ENCODE measurements around the gene TGFBI.
"Not testable (repeated sequence)": the region's sequence is repeated elsewhere in the genome, so short reads cannot be mapped to it uniquely, and the experiment has no call there.

The TGFBI gene

GRCh38 chr5:136045026-136045425 lies 16.2 kb downstream of the TGFBI start:
- not testable (repeated sequence) for DNase-seq (ENCODE audit: low spot score)

- no peak for DNase-seq (ENCODE audit: low spot score)
These were observed 17.5 kb downstream of the TGFBI start for GRCh38 chr5:136046246-136046645.

- DNase-seq (ENCODE audit: low spot score) = peak; percentile 34
These were observed 19.1 kb downstream of the TGFBI start for GRCh38 chr5:136047858-136048257.

GRCh38 chr5:136048966-136049365 lies 20.2 kb downstream of the TGFBI start:
- DNase-seq (ENCODE audit: low spot score) = no peak

- DNase-seq (ENCODE audit: low spot score) = no peak
These were observed 22.9 kb downstream of the TGFBI start for GRCh38 chr5:136051486-136052220.

GRCh38 chr5:136052692-136053335 lies 24.0 kb downstream of the TGFBI start:
- DNase-seq (ENCODE audit: low spot score) = no peak

- DNase-seq (ENCODE audit: low spot score) = no peak
These were observed 24.8 kb downstream of the TGFBI start for GRCh38 chr5:136053336-136054141.

GRCh38 chr5:136054142-136055019 lies 25.6 kb downstream of the TGFBI start:
- DNase-seq (ENCODE audit: low spot score) = no peak

- DNase-seq (ENCODE audit: low spot score) = no peak
These were observed 27.0 kb downstream of the TGFBI start for GRCh38 chr5:136055612-136056309.

- no peak for DNase-seq (ENCODE audit: low spot score)
These were observed 27.5 kb downstream of the TGFBI start for GRCh38 chr5:136056336-136056735.

GRCh38 chr5:136056771-136057335 lies 28.1 kb downstream of the TGFBI start:
- no peak for DNase-seq (ENCODE audit: low spot score)

- DNase-seq (ENCODE audit: low spot score) = no peak
These were observed 28.7 kb downstream of the TGFBI start for GRCh38 chr5:136057401-136058038.

GRCh38 chr5:136058039-136058971 lies 29.5 kb downstream of the TGFBI start:
- no peak for DNase-seq (ENCODE audit: low spot score)

GRCh38 chr5:136058972-136059354 lies 30.2 kb downstream of the TGFBI start:
- DNase-seq (ENCODE audit: low spot score) = no peak

- DNase-seq (ENCODE audit: low spot score) = no peak
These were observed 32.2 kb downstream of the TGFBI start for GRCh38 chr5:136060963-136061362.

- DNase-seq (ENCODE audit: low spot score) = no peak
These were observed 33.0 kb downstream of the TGFBI start for GRCh38 chr5:136061630-136062365.

- DNase-seq (ENCODE audit: low spot score) = peak; percentile 40
These were observed 33.8 kb downstream of the TGFBI start for GRCh38 chr5:136062366-136063274.
